Lower leg skin (tissue), 3 donors: Measurements from ENCODE around the gene NSUN7.

Source experiments
- CTCF ChIP-seq, 3 donors: fragments of 450-650 bp; IDR thresholded peaks; one replicate each; pipeline ENCODE4 v1.5.1; 2016; ENCODE audit warnings: antibody characterized with exemption in 3 of 3, mild to moderate bottlenecking in 3 of 3, moderate library complexity in 2 of 3
- POLR2A ChIP-seq, 2 donors: fragments of 450-650 bp; IDR thresholded peaks; one replicate each; pipeline ENCODE4 v1.6.1; 2016 to 2017; ENCODE audit warnings: antibody characterized with exemption in 2 of 2, mild to moderate bottlenecking in 1 of 2, moderate library complexity in 1 of 2

DNA sequence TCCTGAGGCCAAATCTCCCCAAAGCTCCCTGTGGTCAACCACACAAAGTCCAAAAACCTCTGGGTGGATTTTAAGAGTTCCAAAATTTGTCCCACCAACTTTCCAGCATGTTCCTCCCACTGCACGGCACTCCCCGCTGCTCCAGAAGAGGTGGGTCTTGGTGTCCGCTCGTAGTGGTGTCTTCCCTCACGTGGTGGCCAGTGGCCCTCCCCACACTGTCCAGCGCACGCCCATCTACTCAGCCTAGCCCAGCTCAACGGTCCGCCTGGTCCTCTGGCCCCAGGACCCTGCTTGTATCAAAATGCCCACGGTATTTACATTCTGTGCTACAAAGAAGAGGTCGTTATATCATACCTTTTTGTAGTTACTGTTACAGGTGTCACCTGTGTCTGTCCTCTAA, 83.5 kb downstream of the NSUN7 start:
- TF ChIP-seq CTCF (IDR thresholded peaks at IDR 0.05) = no peak
- no peak for TF ChIP-seq POLR2A (IDR thresholded peaks at IDR 0.05)
